ENCODE data around the gene MED13L. TPM values are rescaled to one million over a fixed set of nuclear protein-coding genes. Genes with fewer than 3 reads are reported as not detected.

The MED13L gene
- total RNA-seq, 2 experiments from 2014 or later: 25.7 to 40.1 TPM

GRCh38 chr12:116261525-116262100, 15.9 kb downstream of the MED13L start:
- Histone ChIP-seq H3K36me3 (ENCODE audit: insufficient read depth, low read length) (no peaks in the 10 kb centered on the region), H2AFZ (ENCODE audit: low read length) (no peak overlapping the region), H3K9me3 (ENCODE audit: low read length) (no peaks in the 10 kb centered on the region), H3K9me2 (ENCODE audit: insufficient read depth, low read length) (no peaks in the 10 kb centered on the region), H3K4me1 (ENCODE audit: insufficient read depth, low read length, poor library complexity, severe bottlenecking) (no peaks in the 10 kb centered on the region), H3K79me2 (ENCODE audit: insufficient read depth, low read depth, low read length) (peaks cover 62% of the 10 kb centered on the region; the same call in 1 of the 2 replicates), H3K4me2 (ENCODE audit: low read length) (no peak overlapping the region), H4K20me1 (ENCODE audit: insufficient read depth, low read length) (peaks cover 58% of the 10 kb centered on the region), H3K4me3 (ENCODE audit: low read depth, low read length, poor library complexity, severe bottlenecking) (no peak overlapping the region), H3K27ac (ENCODE audit: low read depth, low read length, poor library complexity, severe bottlenecking) (no peak overlapping the region)
- ChIA-PET POLR2A (interaction anchor here (0.5 to 1.5 kb wide), 5 partner anchors 11 to 298 kb away, joined by 3 to 5 read pairs (median 3); no protein-coding TSS in a partner anchor), CTCF (ENCODE audit: unreplicated experiment) (no interaction called here)
- TF ChIP-seq EZH2phosphoT487 (IDR thresholded peaks at IDR 0.05; ENCODE audit: borderline replicate concordance, low read depth, low read length) (no peak), CTCF (conservative IDR thresholded peaks at IDR 0.05; ENCODE audit: low read length) (no peak)
- BruUV-seq (replicated peaks): no TSS peak
- intact Hi-C loops (cut with micrococcal nuclease; ENCODE audit: unreplicated experiment): no loop called here
- DNase-seq (ENCODE audit: low spot score): no peak

DNA sequence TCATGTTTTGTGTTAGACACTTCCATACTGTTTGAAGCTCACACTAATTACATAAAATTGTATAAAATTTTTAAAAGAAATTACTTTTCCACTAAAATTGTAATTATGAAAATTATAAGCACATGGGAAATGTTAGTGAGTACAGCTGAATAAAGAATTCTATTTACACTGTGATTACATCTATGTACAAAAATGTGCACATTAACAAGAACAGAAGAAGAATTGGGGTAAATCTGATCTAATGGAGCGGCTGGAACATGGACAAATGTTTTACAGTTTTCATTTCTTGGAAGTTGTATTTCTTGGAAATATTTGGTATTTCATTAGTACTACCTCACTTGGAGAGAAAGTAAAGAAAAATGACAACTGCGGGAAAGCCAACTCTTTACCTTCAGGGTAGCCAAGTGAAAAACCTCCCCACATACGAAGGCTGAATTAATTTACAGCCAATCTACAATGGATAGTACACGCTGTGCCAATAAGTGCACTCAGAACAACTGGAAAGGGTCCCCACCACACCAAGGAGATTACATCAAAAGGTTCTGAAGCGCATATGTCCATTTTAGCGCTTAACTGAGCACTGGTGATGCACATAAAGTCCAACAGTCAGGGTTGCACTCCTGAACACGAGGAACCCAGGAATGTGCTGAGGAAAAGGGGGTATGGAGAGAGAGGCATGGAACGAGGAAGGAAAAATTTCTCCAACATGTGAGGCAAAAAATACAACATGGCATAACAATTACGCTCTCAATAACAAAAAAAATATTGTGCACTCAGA, 17.5 kb downstream of the MED13L start:
- intact Hi-C loops (cut with micrococcal nuclease; ENCODE audit: unreplicated experiment): no loop called here
- no peaks in the 10 kb centered on the region for H3K4me1 ChIP-seq (ENCODE audit: insufficient read depth, low read length, poor library complexity, severe bottlenecking)
- H3K79me2 ChIP-seq (ENCODE audit: insufficient read depth, low read depth, low read length): peaks cover 63% of the 10 kb centered on the region; the same call in 1 of the 2 replicates
- H3K36me3 ChIP-seq (ENCODE audit: insufficient read depth, low read length): no peaks in the 10 kb centered on the region
- ChIA-PET CTCF (ENCODE audit: unreplicated experiment) (no interaction called here), POLR2A (interaction anchor here (0.7 kb wide), 1 partner anchor 13 kb away, joined by 3 read pairs; no protein-coding TSS in a partner anchor)
- H3K9me3 ChIP-seq (ENCODE audit: low read length): no peaks in the 10 kb centered on the region
- H3K27ac ChIP-seq (ENCODE audit: low read depth, low read length, poor library complexity, severe bottlenecking): no peak overlapping the region
- peaks cover 50% of the 10 kb centered on the region for H4K20me1 ChIP-seq (ENCODE audit: insufficient read depth, low read length)
- H3K4me3 ChIP-seq (ENCODE audit: low read depth, low read length, poor library complexity, severe bottlenecking): no peak overlapping the region
- no TSS peak for BruUV-seq (replicated peaks)
- DNase-seq (ENCODE audit: low spot score): no peak
- H3K4me2 ChIP-seq (ENCODE audit: low read length): no peak overlapping the region
- H2AFZ ChIP-seq (ENCODE audit: low read length): no peak overlapping the region
- TF ChIP-seq EZH2phosphoT487 (IDR thresholded peaks at IDR 0.05; ENCODE audit: borderline replicate concordance, low read depth, low read length): no peak
- no peak for TF ChIP-seq CTCF (conservative IDR thresholded peaks at IDR 0.05; ENCODE audit: low read length)
- no peaks in the 10 kb centered on the region for H3K9me2 ChIP-seq (ENCODE audit: insufficient read depth, low read length)

- H3K36me3 ChIP-seq (ENCODE audit: insufficient read depth, low read length): no peaks in the 10 kb centered on the region
- CTCF ChIA-PET (ENCODE audit: unreplicated experiment): no interaction called here
- POLR2A ChIA-PET: interaction anchor here (0.6 to 2.0 kb wide), 4 partner anchors 10 to 535 kb away, joined by 3 to 8 read pairs (median 4); no protein-coding TSS in a partner anchor
- peaks cover 34% of the 10 kb centered on the region for H4K20me1 ChIP-seq (ENCODE audit: insufficient read depth, low read length)
- no peak overlapping the region for H3K4me2 ChIP-seq (ENCODE audit: low read length)
- no TSS peak for BruUV-seq (replicated peaks)
- TF ChIP-seq EZH2phosphoT487 (IDR thresholded peaks at IDR 0.05; ENCODE audit: borderline replicate concordance, low read depth, low read length): no peak
- TF ChIP-seq CTCF (conservative IDR thresholded peaks at IDR 0.05; ENCODE audit: low read length): no peak
- H3K79me2 ChIP-seq (ENCODE audit: insufficient read depth, low read depth, low read length): peaks cover 61% of the 10 kb centered on the region
- DNase-seq (ENCODE audit: low spot score): no peak
- H2AFZ ChIP-seq (ENCODE audit: low read length): no peak overlapping the region
- no peaks in the 10 kb centered on the region for H3K9me3 ChIP-seq (ENCODE audit: low read length)
- H3K9me2 ChIP-seq (ENCODE audit: insufficient read depth, low read length): no peaks in the 10 kb centered on the region
- intact Hi-C loops (cut with micrococcal nuclease; ENCODE audit: unreplicated experiment): no loop called here
- no peaks in the 10 kb centered on the region for H3K4me1 ChIP-seq (ENCODE audit: insufficient read depth, low read length, poor library complexity, severe bottlenecking)
- H3K27ac ChIP-seq (ENCODE audit: low read depth, low read length, poor library complexity, severe bottlenecking): no peak overlapping the region
- no peak overlapping the region for H3K4me3 ChIP-seq (ENCODE audit: low read depth, low read length, poor library complexity, severe bottlenecking)
These were observed 19.7 kb downstream of the MED13L start for GRCh38 chr12:116257826-116258225.

Data from OCI-LY7 (cell line).